B cell (primary cell): ENCODE data around the gene UHRF1.

ENCODE experiments used
- CTCF ChIP-seq: fragments of 200-600 bp; IDR thresholded peaks from one replicate; pipeline ENCODE4 v1.8.0; 2022; ENCODE audit warnings: antibody characterized with exemption, mild to moderate bottlenecking
- EZH2 ChIP-seq: IDR thresholded peaks from 2 replicates; pipeline ENCODE4 v1.6.1; 2012; ENCODE audit warnings: borderline replicate concordance, low read depth, mild to moderate bottlenecking, moderate library complexity, low read length; ENCODE audit not compliant: insufficient read depth, poor library complexity, severe bottlenecking

GRCh38 chr19:4930664-4931063, 21.4 kb downstream of the UHRF1 start:
- TF ChIP-seq CTCF (no peak), EZH2 (no peak)
